Immature natural killer cell (primary cell): ENCODE results near the gene ELF2. TPM values are rescaled to one million over a fixed set of nuclear protein-coding genes. Genes with fewer than 3 reads are reported as not detected.
A peak's percentile ranks its signal among the peaks of the same experiment; 100 is the strongest.
"Not testable (repeated sequence)": the region's sequence is repeated elsewhere in the genome, so short reads cannot be mapped to it uniquely, and the experiment has no call there.

Source experiments
- DNase-seq, 3 donors: peaks; one replicate each; pipeline ENCODE4 v3.0.0; 2022; ENCODE audit warnings: mixed read lengths in 1 of 3
- H3K27ac Mint-ChIP-seq, 6 donors: one replicate each; pipeline ENCODE4 v1.8.0; 2020; ENCODE audit warnings: mixed read lengths in 6 of 6, mild to moderate bottlenecking in 5 of 6, inconsistent platforms in 4 of 6, moderate library complexity in 3 of 6
- H3K27me3 Mint-ChIP-seq, 3 donors: one replicate each; pipeline ENCODE4 v1.8.0; 2020 to 2021; ENCODE audit warnings: low read depth in 3 of 3, mild to moderate bottlenecking in 3 of 3, mixed read lengths in 3 of 3, moderate library complexity in 3 of 3, inconsistent platforms in 1 of 3
- H3K36me3 Mint-ChIP-seq, 3 donors: one replicate each; pipeline ENCODE4 v1.8.0; 2020; ENCODE audit warnings: mixed read lengths in 3 of 3, inconsistent platforms in 2 of 3, mild to moderate bottlenecking in 2 of 3
- H3K4me1 Mint-ChIP-seq, 2 donors: one replicate each; pipeline ENCODE4 v1.8.0; 2020; ENCODE audit warnings: inconsistent platforms in 2 of 2, mild to moderate bottlenecking in 2 of 2, mixed read lengths in 2 of 2, moderate library complexity in 1 of 2
- H3K4me3 Mint-ChIP-seq, 5 donors: one replicate each; pipeline ENCODE4 v1.8.0; 2020; ENCODE audit warnings: mild to moderate bottlenecking in 5 of 5, mixed read lengths in 5 of 5, inconsistent platforms in 3 of 5, moderate library complexity in 3 of 5
- H3K9me3 Mint-ChIP-seq, 6 donors: one replicate each; pipeline ENCODE4 v1.8.0; 2020; ENCODE audit warnings: mild to moderate bottlenecking in 6 of 6, mixed read lengths in 6 of 6, inconsistent platforms in 4 of 6, moderate library complexity in 3 of 6
- polyA plus RNA-seq, 3 donors: library from polyadenylated mRNA; unstranded; fragments of 300-500 nt; fragmentation: Illumina TruSeq; gene quantifications; one replicate each; pipeline ENCODE4 v1.2.3, GENCODE V29; 2021

Gene ELF2
- polyA plus RNA-seq, 3 donors from 2014 or later: 35.9 to 45.7 (median 38.8) TPM

GRCh38 chr4:139059026-139059425 lies 118.0 kb downstream of the ELF2 start:
- not testable (repeated sequence) for H3K4me3 Mint-ChIP-seq, DNase-seq, H3K27me3 Mint-ChIP-seq, H3K9me3 Mint-ChIP-seq
- H3K4me1 Mint-ChIP-seq: peaks cover 28 to 46% of the 10 kb centered on the region in 2 donors
- H3K27ac Mint-ChIP-seq: peak overlapping the region in 5 of 6 donors; percentile 4 to 63 (median 40)
- peaks cover 8 to 37% (median 23%) of the 10 kb centered on the region in 3 donors for H3K36me3 Mint-ChIP-seq

- Mint-ChIP-seq H3K27me3 (peaks cover 2 to 3% (median 2%) of the 10 kb centered on the region in 3 donors), H3K27ac (peak overlapping the region in 5 of 6 donors; percentile 35 to 71 (median 51)), H3K4me1 (peaks cover 31 to 62% of the 10 kb centered on the region in 2 donors), H3K4me3 (no peak overlapping the region), H3K9me3 (no peaks in the 10 kb centered on the region), H3K36me3 (peaks cover 5 to 24% (median 15%) of the 10 kb centered on the region in 3 donors)
- DNase-seq: no peak
Observed at GRCh38 chr4:139054791-139055505, 122.1 kb downstream of the ELF2 start.

GRCh38 chr4:139053909-139054308 lies 123.1 kb downstream of the ELF2 start:
- H3K4me1 Mint-ChIP-seq: peaks cover 29 to 65% of the 10 kb centered on the region in 2 donors
- H3K36me3 Mint-ChIP-seq: peaks cover 4 to 18% (median 14%) of the 10 kb centered on the region in 3 donors
- peaks cover 0 to 2% (median 2%) of the 10 kb centered on the region in 3 donors for H3K27me3 Mint-ChIP-seq
- peak overlapping the region in 4 of 6 donors; percentile 0 to 64 (median 43) for H3K27ac Mint-ChIP-seq
- H3K9me3 Mint-ChIP-seq: no peaks in the 10 kb centered on the region
- H3K4me3 Mint-ChIP-seq: no peak overlapping the region
- DNase-seq: no peak

- Mint-ChIP-seq H3K4me3 (no peak overlapping the region), H3K9me3 (no peaks in the 10 kb centered on the region), H3K27me3 (peaks cover 0 to 2% (median 0%) of the 10 kb centered on the region in 3 donors), H3K4me1 (peaks cover 16 to 42% of the 10 kb centered on the region in 2 donors), H3K27ac (peak overlapping the region in 1 of 6 donors; percentile 29), H3K36me3 (peaks cover 0 to 12% (median 3%) of the 10 kb centered on the region in 3 donors)
- no peak for DNase-seq
Observed at GRCh38 chr4:139050446-139050845, 126.6 kb downstream of the ELF2 start.

- Mint-ChIP-seq H3K4me3 (no peak overlapping the region), H3K4me1 (peaks cover 7 to 37% of the 10 kb centered on the region in 2 donors), H3K9me3 (no peaks in the 10 kb centered on the region), H3K36me3 (peaks cover 0 to 3% (median 0%) of the 10 kb centered on the region in 3 donors), H3K27me3 (no peaks in the 10 kb centered on the region), H3K27ac (peak overlapping the region in 4 of 6 donors; percentile 4 to 19 (median 9))
- DNase-seq: no peak
Observed at GRCh38 chr4:139048026-139048425, 129.0 kb downstream of the ELF2 start.

- Mint-ChIP-seq H3K4me3 (no peak overlapping the region), H3K36me3 (peaks cover 0 to 3% (median 0%) of the 10 kb centered on the region in 3 donors), H3K27ac (peak overlapping the region in 4 of 6 donors; percentile 43 to 67 (median 50)), H3K4me1 (peaks cover 7 to 26% of the 10 kb centered on the region in 2 donors), H3K27me3 (peaks cover 0 to 2% (median 0%) of the 10 kb centered on the region in 3 donors), H3K9me3 (no peaks in the 10 kb centered on the region)
- no peak for DNase-seq
Observed at GRCh38 chr4:139044291-139044690, 132.7 kb downstream of the ELF2 start.

- H3K27ac Mint-ChIP-seq: peak overlapping the region in 4 of 6 donors; percentile 19 to 58 (median 40)
- no peaks in the 10 kb centered on the region for H3K9me3 Mint-ChIP-seq
- H3K36me3 Mint-ChIP-seq: no peaks in the 10 kb centered on the region
- DNase-seq: no peak
- peaks cover 0 to 2% (median 0%) of the 10 kb centered on the region in 3 donors for H3K27me3 Mint-ChIP-seq
- H3K4me1 Mint-ChIP-seq: peaks cover 4 to 19% of the 10 kb centered on the region in 2 donors
- no peak overlapping the region for H3K4me3 Mint-ChIP-seq
Observed at GRCh38 chr4:139042981-139043460, 134.0 kb downstream of the ELF2 start.

- no peaks in the 10 kb centered on the region for H3K9me3 Mint-ChIP-seq
- peaks cover 0 to 7% (median 0%) of the 10 kb centered on the region in 3 donors for H3K36me3 Mint-ChIP-seq
- DNase-seq: no peak
- H3K27me3 Mint-ChIP-seq: peaks cover 0 to 9% (median 0%) of the 10 kb centered on the region in 3 donors
- H3K4me1 Mint-ChIP-seq: peaks cover 4 to 30% of the 10 kb centered on the region in 2 donors
- H3K4me3 Mint-ChIP-seq: no peak overlapping the region
- peak overlapping the region in 2 of 6 donors; percentile 12 to 64 for H3K27ac Mint-ChIP-seq
Observed at GRCh38 chr4:139038874-139039443, 138.1 kb downstream of the ELF2 start.

- Mint-ChIP-seq H3K27me3 (peaks cover 0 to 9% (median 0%) of the 10 kb centered on the region in 3 donors), H3K36me3 (peaks cover 0 to 7% (median 0%) of the 10 kb centered on the region in 3 donors), H3K9me3 (no peaks in the 10 kb centered on the region), H3K27ac (no peak overlapping the region), H3K4me3 (no peak overlapping the region), H3K4me1 (peaks cover 2 to 32% of the 10 kb centered on the region in 2 donors)
- no peak for DNase-seq
Observed at GRCh38 chr4:139036885-139037284, 140.1 kb downstream of the ELF2 start.

- H3K27me3 Mint-ChIP-seq: peaks cover 0 to 11% (median 0%) of the 10 kb centered on the region in 3 donors
- peaks cover 0 to 10% (median 0%) of the 10 kb centered on the region in 3 donors for H3K36me3 Mint-ChIP-seq
- no peak overlapping the region for H3K4me3 Mint-ChIP-seq
- no peaks in the 10 kb centered on the region for H3K9me3 Mint-ChIP-seq
- no peak for DNase-seq
- peaks cover 5 to 30% of the 10 kb centered on the region in 2 donors for H3K4me1 Mint-ChIP-seq
- H3K27ac Mint-ChIP-seq: peak overlapping the region in 5 of 6 donors; percentile 21 to 64 (median 50)
Observed at GRCh38 chr4:139035650-139036049, 141.4 kb downstream of the ELF2 start.

GRCh38 chr4:139030614-139031235 lies 146.3 kb downstream of the ELF2 start:
- Mint-ChIP-seq H3K4me1 (peaks cover 5 to 27% of the 10 kb centered on the region in 2 donors), H3K9me3 (no peaks in the 10 kb centered on the region), H3K27ac (peak overlapping the region in 3 of 6 donors; percentile 11 to 24 (median 23)), H3K36me3 (peaks cover 0 to 7% (median 0%) of the 10 kb centered on the region in 3 donors), H3K27me3 (peaks cover 0 to 11% (median 0%) of the 10 kb centered on the region in 3 donors), H3K4me3 (peak overlapping the region in 1 of 5 donors; percentile 1)
- DNase-seq: peak; percentile 67 to 73 (median 71)

- H3K27me3 Mint-ChIP-seq: peaks cover 0 to 12% (median 3%) of the 10 kb centered on the region in 3 donors
- DNase-seq, H3K36me3 Mint-ChIP-seq, H3K9me3 Mint-ChIP-seq, H3K27ac Mint-ChIP-seq, H3K4me3 Mint-ChIP-seq: not testable (repeated sequence)
- peaks cover 5 to 19% of the 10 kb centered on the region in 2 donors for H3K4me1 Mint-ChIP-seq
Observed at GRCh38 chr4:139029866-139030363, 147.1 kb downstream of the ELF2 start.

- peak overlapping the region in 1 of 6 donors; percentile 50 for H3K27ac Mint-ChIP-seq
- DNase-seq: no peak
Observed at GRCh38 chr4:139028191-139028661, 148.8 kb downstream of the ELF2 start.

More at GRCh38 chr4:139028191-139028661, 148.8 kb downstream of the ELF2 start:
- Mint-ChIP-seq H3K27me3 (peaks cover 0 to 12% (median 3%) of the 10 kb centered on the region in 3 donors), H3K9me3 (no peaks in the 10 kb centered on the region), H3K36me3 (peaks cover 0 to 3% (median 0%) of the 10 kb centered on the region in 3 donors), H3K4me3 (no peak overlapping the region), H3K4me1 (peaks cover 3 to 10% of the 10 kb centered on the region in 2 donors)
